Ishikawa (cell line): Measurements from ENCODE around the gene PLA2G1B.

ENCODE experiments used
- CEBPB ChIP-seq: IDR thresholded peaks from 2 replicates; pipeline ENCODE4 v1.6.1; 2012
- EGR1 ChIP-seq: IDR thresholded peaks from 2 replicates; pipeline ENCODE4 v1.6.1; 2012
- EP300 ChIP-seq: IDR thresholded peaks from 2 replicates; pipeline ENCODE4 v1.6.1; 2012; ENCODE audit warnings: borderline replicate concordance
- YY1 ChIP-seq: IDR thresholded peaks from 2 replicates; pipeline ENCODE4 v1.6.1; 2012; ENCODE audit warnings: low read depth

- TF ChIP-seq YY1 (no peak), EGR1 (no peak), EP300 (no peak), CEBPB (no peak)
These were observed 46.1 kb upstream of the PLA2G1B start for GRCh38 chr12:120373683-120374082.
